ENCODE results near the gene TTC34.
"Not testable (repeated sequence)": the region's sequence is repeated elsewhere in the genome, so short reads cannot be mapped to it uniquely, and the experiment has no call there.

The TTC34 gene

DNA sequence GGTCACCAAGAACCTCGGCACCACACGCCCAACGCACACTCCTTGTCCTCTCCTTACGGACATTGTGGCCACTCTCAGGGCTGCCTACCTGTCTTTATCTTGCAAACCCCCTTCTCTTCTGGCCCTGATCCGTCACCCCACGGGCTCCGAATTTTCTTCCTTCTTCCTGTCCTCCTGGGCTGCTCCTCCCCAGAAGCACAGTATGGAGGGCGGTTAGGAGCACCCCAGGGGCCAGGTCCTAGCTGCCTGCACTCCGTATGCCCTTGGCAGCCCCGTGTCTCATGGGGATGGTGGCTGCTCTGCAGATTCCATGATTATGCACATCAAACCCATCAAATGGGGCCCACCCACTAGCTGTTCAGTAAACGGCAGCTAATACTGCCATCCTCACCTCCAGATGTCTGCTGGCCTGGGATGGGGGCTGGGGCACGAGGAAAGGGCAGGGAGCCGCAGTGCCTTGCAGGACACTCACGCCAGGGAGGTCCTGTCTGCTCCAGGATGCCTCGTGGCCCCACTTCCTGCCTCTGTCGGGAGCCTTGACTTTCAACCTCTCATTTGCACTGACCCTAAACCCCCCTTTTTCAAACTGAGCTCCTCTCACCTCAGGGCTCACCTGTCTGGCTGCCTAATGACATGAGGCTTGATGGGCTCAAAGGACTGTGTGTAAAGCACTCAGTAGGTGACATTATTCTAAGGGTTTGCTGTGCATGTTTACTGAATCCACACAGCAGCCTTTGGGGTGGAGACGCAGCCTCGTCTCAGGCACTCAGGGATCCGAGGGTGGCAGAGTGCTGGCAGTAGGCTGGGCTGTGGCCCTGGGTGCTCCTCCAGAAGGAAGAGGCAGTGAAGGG is 4.4 kb downstream of the TTC34 start:
- DNase-seq, result peak; percentile 13

DNA sequence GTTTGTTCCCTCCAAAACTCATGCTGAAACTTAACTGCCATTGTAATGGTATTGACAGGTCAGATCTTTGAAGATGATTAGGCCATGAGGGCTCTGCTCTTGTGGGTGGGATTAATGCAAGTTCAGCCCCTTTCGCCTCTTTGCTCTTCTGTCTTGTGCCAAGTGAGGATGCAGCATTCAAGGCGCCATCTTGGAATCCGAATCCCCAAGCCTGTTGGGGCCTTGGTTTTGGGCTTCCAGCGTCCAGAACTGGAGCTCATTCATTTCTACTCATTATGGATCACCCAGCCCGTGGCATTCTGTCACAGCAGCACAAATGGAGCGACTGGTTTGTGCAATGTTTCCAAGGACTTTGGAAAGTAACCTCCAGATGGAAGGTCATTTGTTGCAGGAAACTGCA is 5.6 kb downstream of the TTC34 start:
- no peak for DNase-seq

DNA sequence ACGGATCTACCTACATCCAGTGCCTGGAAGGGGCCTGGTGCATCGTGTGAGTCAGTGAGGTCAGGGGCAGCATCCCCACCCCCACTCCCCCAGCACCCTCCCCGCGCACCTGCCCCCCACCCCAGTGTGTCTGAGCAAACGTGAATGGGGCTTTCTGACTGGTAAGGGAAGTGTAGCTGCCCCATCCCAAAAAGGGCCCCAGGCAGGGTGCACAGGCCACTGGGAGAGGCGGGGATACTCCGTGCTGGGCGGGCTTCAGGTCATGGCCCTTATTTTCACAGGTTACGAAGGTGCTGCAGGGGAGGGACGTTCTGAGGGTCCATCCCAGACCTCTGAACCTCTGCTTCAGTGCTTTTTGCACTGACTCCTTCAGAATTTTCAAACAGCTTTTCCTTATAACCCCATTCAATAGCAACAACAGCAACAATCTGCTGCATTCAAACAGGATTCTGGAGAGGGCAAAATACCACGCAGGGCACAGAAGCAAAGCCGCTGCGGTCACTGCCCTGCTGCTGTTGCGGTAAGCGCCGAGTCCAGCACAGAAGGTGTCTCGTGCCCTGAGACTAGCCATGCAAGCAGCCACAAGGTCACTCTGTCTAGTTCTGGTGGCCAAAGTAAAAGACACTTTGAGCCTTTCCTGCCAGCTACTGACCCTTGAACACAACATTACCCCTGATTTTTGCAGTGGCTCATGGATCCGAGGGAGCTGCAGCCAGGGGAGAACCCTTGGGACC is 10.3 kb downstream of the TTC34 start:
- DNase-seq, result no peak

DNA sequence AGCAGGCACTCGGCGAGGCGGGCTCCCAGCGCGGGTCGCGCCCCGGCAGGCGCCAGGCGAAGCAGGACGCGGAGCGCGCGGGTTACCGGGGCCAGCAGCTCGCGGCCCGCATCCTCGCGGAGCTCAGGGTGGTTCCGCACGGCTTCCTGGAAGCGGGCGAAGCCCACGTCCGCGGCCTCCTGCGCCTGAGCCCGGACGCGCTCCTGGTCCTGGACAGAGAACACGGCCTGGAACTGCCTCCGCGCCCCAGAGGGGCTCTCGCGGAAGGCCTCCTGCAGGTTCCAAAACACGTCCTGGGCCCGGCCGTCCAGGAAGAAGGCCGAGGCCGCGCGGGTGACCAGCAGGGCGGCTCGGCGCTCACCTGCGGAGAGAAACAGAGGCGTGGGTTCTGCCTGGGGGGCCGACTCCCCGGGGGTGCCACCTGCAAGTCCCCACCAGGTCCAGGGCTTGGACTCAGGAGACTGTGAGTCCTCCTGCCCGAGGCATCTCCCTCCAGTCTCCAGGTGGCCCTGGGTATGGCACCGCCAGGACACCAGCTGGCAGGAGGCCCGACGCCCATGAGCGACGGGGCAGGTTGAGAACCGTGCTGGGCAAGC is 11.4 kb downstream of the TTC34 start:
- DNase-seq, result no peak

DNA sequence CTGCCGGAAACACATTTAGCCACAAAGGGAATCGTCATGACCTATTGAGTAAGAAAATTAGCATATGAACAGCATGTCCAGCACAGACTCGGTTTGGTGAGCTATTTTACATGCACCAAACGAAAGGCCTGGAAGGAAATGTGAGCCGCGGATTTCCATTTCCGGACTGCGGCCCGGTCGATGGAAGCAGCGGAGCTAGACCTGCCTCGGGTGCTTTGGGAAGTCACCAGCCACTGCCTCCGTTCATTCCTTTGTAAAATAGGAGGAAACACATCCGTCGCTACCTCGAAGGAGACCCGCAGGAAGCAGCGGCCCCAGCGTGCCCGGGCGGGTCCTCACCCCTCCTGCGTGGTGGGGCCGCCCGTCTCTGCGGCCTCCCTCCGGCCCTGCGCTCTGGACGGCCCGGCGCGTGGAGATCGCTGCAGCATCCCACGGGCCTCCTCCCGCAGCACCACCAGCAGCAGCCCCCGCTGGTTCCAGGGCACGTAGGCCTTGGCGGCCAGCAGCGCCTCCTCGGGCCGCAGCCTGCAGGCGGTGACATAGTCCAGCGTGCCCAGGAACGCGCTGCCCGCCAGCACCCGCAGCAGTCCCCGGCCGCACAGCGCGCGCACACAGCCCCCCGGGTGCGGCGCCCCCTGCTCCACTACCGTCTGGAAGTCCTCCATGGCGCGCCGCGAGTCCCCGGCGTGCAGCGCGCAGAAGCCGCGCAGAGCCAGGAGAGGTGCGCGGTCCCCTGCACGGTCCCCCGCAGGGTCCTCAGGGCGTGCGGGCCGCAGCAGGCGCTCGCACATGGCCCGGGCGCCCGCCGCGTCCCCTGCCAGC is 12.1 kb downstream of the TTC34 start:
- no peak for DNase-seq

DNA sequence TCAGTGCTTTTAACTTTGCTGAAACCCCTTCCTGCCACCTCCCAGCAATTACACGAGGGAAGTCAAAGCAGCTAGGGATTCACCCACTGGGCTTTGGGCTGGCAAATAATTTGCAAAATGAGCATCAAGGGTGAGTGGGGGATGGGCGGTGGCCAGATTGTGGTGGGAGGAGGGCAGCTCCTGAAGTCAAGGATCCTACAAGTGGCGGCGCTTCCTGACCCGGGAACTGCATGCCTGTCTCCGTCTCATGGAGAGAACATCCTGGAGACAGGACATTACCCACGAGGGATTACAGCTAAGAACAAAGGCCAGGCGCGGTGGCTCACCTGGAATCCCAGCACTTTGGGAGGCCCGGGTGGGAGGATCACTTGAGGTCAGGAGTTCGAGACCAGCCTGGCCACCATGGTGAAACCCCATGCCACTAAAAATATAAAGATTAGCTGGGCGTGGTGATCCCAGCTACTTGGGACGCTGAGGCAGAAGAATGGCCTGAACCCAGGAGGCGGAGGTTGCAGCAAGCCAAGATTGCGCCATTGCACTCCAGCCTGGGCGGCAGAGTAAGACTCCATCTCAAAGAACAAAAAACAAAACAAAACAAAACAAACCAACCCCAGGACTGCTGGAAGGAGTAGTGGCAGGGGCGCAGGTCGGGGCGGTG is 12.9 kb downstream of the TTC34 start:
- DNase-seq, result no peak

DNA sequence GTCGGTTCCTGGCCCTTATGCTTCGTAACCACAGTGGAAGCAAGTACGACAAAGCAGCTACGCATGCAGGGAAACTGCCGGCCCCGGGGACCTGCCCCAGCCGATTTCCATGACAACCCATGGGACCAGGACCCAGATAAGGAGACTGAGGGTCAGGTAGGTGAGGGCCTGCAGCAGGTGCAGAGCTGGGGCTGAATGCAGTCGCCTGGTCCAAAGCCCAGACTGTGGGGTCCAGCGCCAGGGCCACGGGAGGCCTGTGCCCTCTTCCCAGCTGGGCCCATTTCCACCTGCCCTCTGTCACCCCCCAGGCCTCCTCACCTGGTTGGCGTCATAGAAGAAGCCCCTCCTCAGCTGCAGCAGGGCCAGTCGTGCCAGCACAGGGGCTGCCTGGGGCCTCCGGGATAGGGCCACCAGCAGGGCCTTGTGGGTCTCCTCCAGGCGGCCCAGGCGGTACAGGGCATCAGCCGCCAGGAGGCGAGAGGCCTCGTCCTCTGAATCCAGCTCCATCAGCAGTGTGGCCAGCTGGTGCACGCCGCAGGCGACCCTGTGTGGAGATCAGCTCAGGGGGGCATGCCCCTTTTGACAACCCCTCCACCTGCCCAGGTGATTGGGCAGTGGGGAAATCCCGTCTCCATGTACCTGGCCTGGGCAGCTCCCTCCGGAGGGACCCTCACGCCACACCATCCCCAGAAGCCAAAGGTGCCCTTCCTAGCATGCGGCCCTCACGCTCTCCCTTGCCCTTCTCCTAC is 14.2 kb downstream of the TTC34 start:
- DNase-seq, result no peak

DNA sequence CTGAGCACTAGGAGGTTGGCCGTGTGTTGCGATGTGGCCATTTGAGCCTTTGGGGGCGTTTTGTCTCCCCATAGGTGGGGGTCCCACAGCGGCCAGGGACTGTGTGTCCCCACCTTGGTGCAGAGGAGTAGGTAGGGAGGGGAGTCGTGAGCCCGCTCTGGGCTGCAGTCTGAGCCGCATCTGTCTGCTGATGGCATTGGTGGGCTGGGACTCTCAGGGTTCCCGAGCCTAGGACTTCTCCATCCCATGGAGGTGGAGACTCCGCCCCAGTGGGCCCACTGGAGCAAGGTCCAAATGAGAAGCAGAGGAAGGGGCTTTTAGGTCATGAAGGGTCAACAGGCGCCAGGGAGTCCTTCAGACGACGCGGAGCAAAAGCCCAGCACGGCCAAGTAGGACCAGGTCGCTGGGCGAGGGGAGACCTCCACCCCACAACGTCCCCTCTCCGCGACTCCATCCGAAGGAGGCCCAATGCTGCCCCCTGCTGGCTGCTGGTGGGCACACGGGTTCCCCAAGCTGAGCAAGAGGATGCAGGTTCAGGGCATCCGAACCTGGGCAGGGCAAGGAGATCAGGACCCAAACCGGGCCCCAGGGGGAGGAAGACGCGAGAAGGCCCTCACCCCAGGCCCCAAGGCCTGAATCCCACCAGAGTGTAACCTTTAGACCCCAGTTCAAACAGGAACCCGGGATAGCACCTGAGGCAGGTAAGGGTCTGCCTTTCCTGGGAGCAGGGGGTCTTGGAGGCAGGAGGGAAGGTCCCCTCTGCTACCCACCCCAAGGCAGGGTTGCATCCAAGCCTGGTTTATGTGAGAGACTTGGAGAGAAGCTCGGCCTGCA is 14.9 kb downstream of the TTC34 start:
- DNase-seq, result peak; percentile 14

DNA sequence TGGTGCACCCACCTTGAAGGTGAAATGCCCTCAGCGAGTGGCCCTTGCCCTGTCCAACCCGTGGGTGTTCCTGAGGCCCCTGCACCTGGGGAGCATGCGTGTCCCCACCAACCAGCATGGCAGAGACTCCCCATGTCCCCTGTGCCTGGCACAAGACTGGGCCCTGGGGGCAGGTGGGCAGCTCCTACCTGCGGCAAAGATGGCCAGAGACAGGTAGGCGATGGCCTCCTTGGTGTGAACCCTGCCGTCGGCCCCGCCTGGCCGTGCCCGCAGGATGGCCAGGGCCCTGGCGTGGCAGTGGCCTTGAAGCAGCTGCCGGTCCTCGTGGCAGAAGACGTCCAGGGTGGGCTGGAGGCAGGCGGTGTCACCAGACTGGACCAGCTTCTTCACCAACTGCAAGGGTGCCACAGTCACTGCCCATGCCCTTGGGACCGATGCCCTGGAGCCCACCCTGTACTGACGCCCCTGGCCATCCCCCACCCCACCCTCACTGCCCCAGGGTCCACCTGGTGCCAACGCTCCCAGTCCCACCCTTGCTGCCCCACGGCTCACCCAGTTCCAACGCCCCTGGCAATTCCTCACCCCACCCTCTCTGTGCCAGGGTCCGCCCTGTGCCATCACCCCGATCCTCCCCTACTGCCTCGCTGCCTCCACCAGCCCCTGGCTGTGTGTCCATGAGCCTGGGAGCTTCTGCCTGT is 15.7 kb downstream of the TTC34 start:
- DNase-seq, result no peak

DNA sequence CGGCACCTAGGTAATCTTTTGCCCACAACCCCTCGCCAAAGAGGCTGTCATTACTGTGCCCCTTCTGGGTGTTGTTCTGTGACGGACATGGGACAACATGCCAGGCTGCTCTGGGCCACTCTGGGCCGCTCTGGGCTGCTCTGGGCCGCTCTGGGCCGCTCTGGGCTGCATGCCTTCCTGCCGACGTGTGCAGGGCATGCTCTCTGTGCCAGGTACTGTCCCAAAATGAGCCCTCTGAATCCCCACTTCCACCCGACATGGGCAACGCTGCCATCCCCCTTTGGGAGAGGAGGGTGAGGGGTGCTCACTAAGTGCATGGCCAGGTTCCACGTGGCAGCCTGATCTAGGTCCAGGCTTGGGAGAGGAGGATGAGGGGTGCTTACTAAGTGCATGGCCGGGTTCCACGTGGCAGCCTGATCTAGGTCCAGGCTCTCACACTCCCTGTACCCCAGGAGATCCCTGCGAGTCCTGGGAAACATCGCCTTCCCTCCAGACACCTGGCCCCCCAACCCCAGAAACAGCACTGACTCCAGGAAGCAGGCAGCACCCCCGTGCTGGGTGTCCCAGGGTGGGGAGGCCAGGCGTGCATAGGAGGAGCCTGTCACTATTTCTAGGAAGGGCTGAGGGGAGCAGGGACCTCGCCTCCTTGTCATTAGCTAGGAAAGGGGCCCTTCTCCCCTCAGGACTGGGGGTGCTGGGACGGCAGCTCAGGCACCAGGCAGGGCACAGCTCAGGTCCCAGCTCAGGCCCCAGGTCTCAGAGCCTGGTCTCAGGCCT is 16.5 kb downstream of the TTC34 start:
- DNase-seq, result no peak

DNA sequence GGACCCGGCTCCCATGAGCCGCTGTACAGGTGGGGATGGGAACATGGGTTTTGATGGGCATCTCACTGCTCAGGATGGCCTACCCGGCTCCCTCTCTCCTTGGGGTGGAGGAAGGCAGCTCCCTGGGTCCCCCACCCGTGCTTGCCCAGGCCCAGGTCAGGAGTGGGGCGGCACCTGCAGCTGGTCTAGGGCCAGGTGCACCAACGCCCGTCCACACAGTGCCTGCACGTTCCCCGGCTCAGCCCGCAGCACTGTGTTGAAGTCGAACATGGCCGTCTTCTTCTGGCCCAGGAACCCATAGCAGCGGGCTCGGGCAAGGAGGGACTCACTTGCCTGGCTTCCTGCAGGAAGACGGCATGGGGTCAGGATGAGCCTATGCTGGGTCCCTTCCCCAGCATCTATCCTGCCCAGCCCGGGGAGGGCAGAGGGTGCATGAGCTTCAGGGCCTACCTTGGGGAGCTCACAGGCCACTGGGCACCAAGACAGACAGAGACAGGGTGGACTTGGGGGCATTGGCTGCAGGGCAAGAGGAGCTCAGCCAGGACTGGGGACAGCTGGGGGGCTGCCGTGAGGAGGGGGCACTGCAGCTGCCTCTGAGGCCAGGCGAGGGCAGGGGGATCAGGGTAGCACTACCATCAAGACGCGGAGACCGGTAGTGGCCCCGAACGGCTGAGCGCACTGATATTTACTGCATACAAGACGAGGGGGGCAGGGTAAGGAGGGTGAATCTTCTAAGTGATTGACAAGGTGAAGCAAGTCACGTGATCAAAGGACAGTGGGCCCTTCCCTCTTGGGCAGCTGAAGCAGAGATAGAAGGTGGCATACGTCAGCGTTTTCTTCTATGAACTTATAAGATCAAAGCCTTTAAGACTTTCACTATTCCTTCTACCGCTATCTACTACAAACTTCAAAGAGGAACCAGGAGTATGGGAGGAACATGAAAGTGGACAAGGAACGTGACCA is 17.8 kb downstream of the TTC34 start:
- DNase-seq, result no peak

DNA sequence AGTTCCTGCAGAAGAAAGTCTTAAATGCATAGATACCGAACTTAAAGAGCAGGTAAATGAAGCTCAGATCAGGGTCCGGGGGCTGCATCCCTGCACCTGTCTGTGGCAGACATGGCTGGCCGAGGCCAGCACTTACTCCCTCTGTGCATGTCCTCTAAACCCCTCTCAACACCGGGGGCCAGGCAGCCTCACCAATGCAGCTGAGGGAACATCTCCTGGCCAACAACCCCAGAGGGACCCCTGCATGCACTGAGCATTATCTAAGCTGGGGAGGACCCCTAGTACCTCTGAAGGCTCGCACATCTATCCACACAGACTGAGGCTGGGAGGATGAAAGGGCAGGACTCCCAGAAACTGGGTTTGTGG is 18.4 kb downstream of the TTC34 start:
- DNase-seq, result no peak

DNA sequence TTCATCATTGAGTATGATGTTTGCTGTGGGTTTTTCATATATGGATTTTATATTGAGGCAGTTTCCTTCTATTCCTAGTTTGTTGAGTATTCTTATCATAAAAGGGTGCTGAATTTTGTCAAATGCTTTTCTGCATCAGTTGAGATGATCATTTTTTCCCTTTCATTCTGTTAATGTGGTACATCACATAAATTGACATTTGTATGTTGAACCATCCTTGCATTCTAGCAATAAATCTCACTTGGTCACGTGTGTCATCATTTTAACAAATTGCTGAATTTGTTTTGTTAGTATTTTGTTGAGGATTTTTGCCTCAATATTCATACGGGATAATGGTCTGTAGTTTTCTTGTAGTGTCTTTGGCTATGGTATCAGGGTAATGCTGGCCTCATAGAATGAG is 19.9 kb downstream of the TTC34 start:
- no peak for DNase-seq

DNA sequence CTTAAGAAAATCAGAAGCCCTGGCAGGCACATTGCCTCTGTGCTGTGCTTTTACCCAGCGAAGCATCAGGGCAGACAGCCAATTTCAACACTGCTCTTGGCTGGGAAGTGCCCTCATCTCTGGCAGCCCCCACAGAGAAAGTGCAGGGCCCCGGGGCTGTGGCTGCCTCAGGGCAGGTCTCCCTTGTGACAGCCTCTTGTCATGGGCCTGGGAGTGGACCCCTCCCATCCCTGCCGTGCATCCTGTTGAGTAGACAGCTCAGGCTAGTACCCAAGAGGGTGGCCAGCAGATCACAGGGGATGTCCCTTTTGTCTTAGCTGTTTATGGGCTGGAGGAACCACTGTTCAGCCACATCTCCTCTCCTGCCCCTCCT is 23.3 kb downstream of the TTC34 start:
- peak; percentile 7 for DNase-seq

DNA sequence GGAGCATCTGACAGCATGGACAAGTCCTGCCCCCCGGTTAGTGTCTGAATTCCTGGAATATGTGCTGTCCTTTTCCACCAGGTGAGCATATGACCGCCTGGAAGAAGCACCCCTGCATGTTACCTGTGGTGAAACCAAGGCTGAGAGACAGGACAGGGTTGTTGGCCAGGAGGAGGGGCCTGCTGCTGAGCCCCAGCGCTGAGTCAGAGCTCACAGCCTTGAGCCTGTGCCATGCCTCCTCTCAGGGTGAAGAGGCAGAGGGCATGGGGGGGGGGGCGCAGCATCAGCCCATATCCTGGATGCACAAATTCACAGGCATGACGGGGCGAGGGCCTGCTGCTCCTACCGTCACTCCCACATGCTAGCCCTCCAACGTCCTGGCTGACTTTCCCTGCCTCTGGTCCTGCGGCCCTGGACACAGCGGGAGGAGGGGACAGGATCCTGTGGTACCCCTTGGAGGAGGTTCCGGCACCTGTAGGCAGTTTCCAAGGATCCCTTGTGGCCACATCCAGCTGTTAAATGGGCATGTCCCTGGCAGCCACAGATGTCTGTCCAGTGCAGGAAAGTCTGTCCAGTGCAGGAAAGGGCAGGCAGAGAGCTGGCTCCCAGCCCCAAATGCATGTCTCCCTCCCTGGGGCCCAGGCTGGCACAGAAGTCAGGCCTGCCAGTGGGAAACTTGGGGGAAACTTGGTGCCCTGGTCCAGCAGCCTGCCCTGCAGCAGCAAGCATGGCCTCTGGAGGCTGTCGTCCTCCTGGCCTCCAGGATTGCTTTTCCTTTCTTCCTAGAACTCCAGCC is 23.9 kb downstream of the TTC34 start:
- no peak for DNase-seq

DNA sequence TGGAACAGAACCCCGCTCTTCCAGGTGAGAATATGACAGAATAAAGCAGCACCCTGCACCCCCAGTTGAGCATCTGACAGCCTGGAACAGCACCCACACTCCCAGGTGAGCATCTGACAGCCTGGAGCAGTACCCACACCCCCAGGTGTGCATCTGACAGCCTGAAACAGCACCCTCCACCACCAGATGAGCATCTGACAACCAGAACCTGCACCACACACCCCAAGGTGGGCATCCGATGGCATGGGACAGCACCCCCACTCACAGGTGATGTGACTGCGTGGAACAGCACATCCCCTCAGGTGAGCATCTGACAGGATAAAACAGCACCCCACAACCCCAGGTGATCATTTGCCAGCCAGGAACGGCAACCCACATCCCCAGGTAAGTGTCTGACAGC is 26.2 kb downstream of the TTC34 start:
- not testable (repeated sequence) for DNase-seq

DNA sequence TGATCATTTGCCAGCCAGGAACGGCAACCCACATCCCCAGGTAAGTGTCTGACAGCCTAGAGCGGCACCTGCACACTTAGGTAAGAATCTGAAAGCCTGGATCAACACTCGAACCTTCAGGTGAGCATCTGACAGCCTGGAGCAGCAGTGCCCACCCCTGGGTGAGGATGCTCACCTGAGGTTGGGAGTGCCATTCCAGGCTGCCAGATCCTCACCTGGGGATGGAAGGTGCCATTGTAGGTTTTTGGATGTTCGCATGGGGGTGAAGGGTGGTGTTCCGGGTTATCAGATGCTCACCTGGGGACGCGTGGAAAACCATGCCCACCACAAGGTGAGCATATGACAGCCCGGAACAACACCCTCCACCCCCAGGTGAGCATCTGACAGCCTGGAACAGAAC is 33.4 kb downstream of the TTC34 start:
- not testable (repeated sequence) for DNase-seq

Data from NCI-H69 (cell line).